ENCODE results near the gene TBC1D1.

Gene TBC1D1

DNA sequence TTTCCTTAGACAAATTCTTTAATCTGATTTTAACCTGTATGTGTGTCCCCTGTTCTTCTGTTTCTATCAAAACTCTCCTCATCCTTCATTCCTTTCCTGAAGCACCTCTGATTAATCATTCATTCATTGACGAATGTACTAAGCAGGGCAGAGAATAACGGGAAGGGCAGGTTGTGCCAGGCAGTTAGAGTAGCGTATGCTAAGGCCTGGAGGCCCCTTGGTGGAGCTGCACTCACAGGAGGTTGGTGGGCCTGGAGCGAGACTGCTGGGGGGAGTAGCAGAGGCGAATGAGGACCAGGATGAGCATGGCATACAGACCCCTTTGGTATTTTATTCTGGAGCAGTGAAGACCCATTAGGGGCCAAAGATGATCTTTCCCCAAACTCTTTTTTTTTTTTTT, 91.9 kb downstream of the TBC1D1 start:
- peak overlapping the region; percentile 98 for H3K27ac ChIP-seq (ENCODE audit: low read depth, low read length)
- TF ChIP-seq, protein P1, sequence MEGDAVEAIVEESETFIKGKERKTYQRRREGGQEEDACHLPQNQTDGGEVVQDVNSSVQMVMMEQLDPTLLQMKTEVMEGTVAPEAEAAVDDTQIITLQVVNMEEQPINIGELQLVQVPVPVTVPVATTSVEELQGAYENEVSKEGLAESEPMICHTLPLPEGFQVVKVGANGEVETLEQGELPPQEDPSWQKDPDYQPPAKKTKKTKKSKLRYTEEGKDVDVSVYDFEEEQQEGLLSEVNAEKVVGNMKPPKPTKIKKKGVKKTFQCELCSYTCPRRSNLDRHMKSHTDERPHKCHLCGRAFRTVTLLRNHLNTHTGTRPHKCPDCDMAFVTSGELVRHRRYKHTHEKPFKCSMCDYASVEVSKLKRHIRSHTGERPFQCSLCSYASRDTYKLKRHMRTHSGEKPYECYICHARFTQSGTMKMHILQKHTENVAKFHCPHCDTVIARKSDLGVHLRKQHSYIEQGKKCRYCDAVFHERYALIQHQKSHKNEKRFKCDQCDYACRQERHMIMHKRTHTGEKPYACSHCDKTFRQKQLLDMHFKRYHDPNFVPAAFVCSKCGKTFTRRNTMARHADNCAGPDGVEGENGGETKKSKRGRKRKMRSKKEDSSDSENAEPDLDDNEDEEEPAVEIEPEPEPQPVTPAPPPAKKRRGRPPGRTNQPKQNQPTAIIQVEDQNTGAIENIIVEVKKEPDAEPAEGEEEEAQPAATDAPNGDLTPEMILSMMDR (IDR thresholded peaks at IDR 0.05; ENCODE audit: low read depth, low read length, poor library complexity, severe bottlenecking) = no peak
- TF ChIP-seq EZH2phosphoT487 (IDR thresholded peaks at IDR 0.05; ENCODE audit: borderline replicate concordance, low read length) = no peak
- peak overlapping the region; percentile 86 for H3K4me2 ChIP-seq (ENCODE audit: low read length)
- no peaks in the 10 kb centered on the region for H3K9me2 ChIP-seq (replicated peaks; ENCODE audit: control insufficient read depth, low read length)
- H3K27me3 ChIP-seq (ENCODE audit: control insufficient read depth, low read length) = no peaks in the 10 kb centered on the region
- H3F3A ChIP-seq (ENCODE audit: control insufficient read depth, insufficient read depth) = peaks cover 44% of the 10 kb centered on the region
- H4K20me1 ChIP-seq (ENCODE audit: control insufficient read depth, insufficient read depth, low read depth, low read length) = peaks cover 5% of the 10 kb centered on the region; the same call in 1 of the 2 replicates
- H3K36me3 ChIP-seq (ENCODE audit: control insufficient read depth, low read length) = peaks cover 83% of the 10 kb centered on the region
- H3K79me2 ChIP-seq (ENCODE audit: control insufficient read depth, low read length) = peaks cover 100% of the 10 kb centered on the region
- no peaks in the 10 kb centered on the region for H3K9me3 ChIP-seq (ENCODE audit: control insufficient read depth, insufficient read depth, low read length)
- H3K4me3 ChIP-seq (ENCODE audit: low read length) = peak overlapping the region; percentile 95
- H3K4me1 ChIP-seq (ENCODE audit: control insufficient read depth, low read length) = peaks cover 87% of the 10 kb centered on the region

DNA sequence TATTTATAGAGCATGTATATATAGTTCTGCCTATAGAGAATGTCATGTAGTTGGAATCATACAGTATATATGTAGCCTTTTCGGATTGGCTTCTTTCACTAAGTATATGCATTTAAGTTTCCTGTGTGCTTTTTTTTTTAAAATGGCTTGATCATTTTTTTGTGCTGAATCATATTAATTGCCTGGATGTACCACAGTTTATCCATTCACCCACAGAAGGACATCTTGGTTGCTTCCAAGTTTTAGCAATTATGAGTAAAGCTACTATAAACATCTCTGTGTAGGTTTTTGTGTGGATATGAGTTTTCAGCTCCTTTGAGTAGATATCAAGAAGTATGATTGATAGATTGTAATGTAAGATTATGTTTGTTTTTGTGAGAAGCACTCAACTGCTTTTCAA, 93.1 kb downstream of the TBC1D1 start:
- Histone ChIP-seq H3K4me2 (ENCODE audit: low read length) (peak overlapping the region; percentile 86), H3K79me2 (ENCODE audit: control insufficient read depth, low read length) (peaks cover 100% of the 10 kb centered on the region), H3F3A (ENCODE audit: control insufficient read depth, insufficient read depth) (peaks cover 41% of the 10 kb centered on the region), H3K4me3 (ENCODE audit: low read length) (peak overlapping the region; percentile 28), H3K9me3 (ENCODE audit: control insufficient read depth, insufficient read depth, low read length) (no peaks in the 10 kb centered on the region), H3K27me3 (ENCODE audit: control insufficient read depth, low read length) (no peaks in the 10 kb centered on the region), H3K36me3 (ENCODE audit: control insufficient read depth, low read length) (peaks cover 84% of the 10 kb centered on the region), H4K20me1 (ENCODE audit: control insufficient read depth, insufficient read depth, low read depth, low read length) (peaks cover 5% of the 10 kb centered on the region; the same call in 1 of the 2 replicates), H3K9me2 (replicated peaks; ENCODE audit: control insufficient read depth, low read length) (no peaks in the 10 kb centered on the region), H3K4me1 (ENCODE audit: control insufficient read depth, low read length) (peaks cover 98% of the 10 kb centered on the region), H3K27ac (ENCODE audit: low read depth, low read length) (peak overlapping the region; percentile 33)
- no peak for TF ChIP-seq EZH2phosphoT487 (IDR thresholded peaks at IDR 0.05; ENCODE audit: borderline replicate concordance, low read length)
- TF ChIP-seq, protein P1 (IDR thresholded peaks at IDR 0.05; ENCODE audit: low read depth, low read length, poor library complexity, severe bottlenecking) = no peak

DNA sequence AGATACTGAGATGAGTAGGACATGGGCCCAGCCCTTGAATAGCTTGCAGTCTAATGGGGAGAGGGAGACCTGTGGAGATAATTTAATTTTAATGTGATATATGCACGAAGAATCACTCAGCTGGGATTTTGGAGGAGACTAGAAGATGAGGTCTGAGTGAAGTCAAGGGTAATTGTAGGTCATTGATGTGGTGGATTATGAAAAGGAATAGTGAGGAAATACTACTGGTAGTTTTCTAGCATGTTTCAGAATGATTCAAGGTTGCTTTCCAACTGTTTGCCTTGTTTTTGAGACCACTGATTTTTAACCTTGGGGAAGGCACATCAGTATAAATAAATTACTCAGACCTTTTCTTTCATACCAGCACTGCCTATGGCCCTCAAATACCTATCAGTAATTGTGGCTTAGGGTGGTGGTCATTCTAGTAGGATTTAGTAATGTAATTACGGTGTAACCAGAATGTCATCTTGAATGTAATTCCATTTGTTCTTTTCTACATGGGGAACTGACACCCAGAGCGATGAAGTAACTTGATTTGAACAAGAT, 94.9 kb downstream of the TBC1D1 start:
- Histone ChIP-seq H3K27me3 (ENCODE audit: control insufficient read depth, low read length) (no peaks in the 10 kb centered on the region), H3F3A (ENCODE audit: control insufficient read depth, insufficient read depth) (peaks cover 31% of the 10 kb centered on the region), H3K79me2 (ENCODE audit: control insufficient read depth, low read length) (peaks cover 100% of the 10 kb centered on the region), H3K27ac (ENCODE audit: low read depth, low read length) (peak overlapping the region; percentile 97), H3K36me3 (ENCODE audit: control insufficient read depth, low read length) (peaks cover 84% of the 10 kb centered on the region), H4K20me1 (ENCODE audit: control insufficient read depth, insufficient read depth, low read depth, low read length) (peaks cover 5% of the 10 kb centered on the region; the same call in 1 of the 2 replicates), H3K4me1 (ENCODE audit: control insufficient read depth, low read length) (peaks cover 100% of the 10 kb centered on the region), H3K9me2 (replicated peaks; ENCODE audit: control insufficient read depth, low read length) (no peaks in the 10 kb centered on the region), H3K4me2 (ENCODE audit: low read length) (peak overlapping the region; percentile 90), H3K4me3 (ENCODE audit: low read length) (peak overlapping the region; percentile 19), H3K9me3 (ENCODE audit: control insufficient read depth, insufficient read depth, low read length) (no peaks in the 10 kb centered on the region)
- TF ChIP-seq, protein P1 (IDR thresholded peaks at IDR 0.05; ENCODE audit: low read depth, low read length, poor library complexity, severe bottlenecking) = no peak
- TF ChIP-seq EZH2phosphoT487 (IDR thresholded peaks at IDR 0.05; ENCODE audit: borderline replicate concordance, low read length) = no peak

Data from DOHH2 (cell line).